Fibroblast of lung (primary cell): Measurements from ENCODE around the gene E2F2.

Experiments used
- CTCF ChIP-seq, 2 donors: IDR thresholded peaks in 1 of 2; conservative IDR thresholded peaks in 1 of 2; 1 replicate in 1 of 2; 2 replicates in 1 of 2; pipeline ENCODE4 v1.5.1; 2011 to 2012; ENCODE audit warnings: low read length in 2 of 2, control low read depth in 1 of 2, inconsistent platforms in 1 of 2, low read depth in 1 of 2, mild to moderate bottlenecking in 1 of 2
- EZH2 ChIP-seq: IDR thresholded peaks from 2 replicates; pipeline ENCODE4 v1.5.1; 2012; ENCODE audit warnings: low read length, control low read depth, mild to moderate bottlenecking; ENCODE audit errors: missing control alignments

DNA sequence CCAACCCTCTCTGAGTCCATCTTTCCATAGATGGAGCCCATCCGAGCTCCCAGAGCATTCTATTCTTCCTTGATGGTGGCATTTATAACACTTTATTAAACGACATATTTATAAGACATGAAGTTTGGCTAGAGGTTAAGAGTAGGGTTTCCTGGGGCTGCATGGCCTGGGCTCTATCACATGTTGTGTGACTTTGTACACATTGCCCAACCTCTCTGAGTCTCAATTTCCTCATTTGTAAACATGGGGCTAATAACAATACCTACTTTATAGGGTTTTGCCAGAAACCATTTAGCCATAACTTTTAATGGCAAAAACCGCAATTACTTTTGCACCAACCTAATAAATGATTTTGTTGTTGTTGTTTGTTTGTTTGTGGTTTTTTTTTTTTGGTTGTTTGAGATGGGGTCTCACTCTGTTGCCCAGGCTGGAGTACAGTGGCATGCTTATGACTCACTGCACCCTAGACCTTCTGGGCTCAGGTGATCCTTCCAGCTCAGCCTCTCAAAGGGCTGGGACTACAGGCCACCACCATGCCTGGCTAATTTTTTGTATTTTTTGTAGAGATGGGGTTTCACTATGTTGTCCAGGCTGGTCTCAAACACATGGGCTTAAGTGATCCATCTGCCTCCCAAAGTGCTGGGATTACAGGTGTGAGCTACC, 33.1 kb downstream of the E2F2 start:
- TF ChIP-seq CTCF (conservative IDR thresholded peaks at IDR 0.05 in 1 of 2, IDR thresholded peaks at IDR 0.05 in 1 of 2; ENCODE audit: low read depth in 1 of 2, low read length in 2 of 2) (no peak), EZH2 (no peak)
